K562 treated with DMSO at 1 percent for 48 hours (cell line): ENCODE measurements around the gene TPTE2. TPM values are rescaled to one million over a fixed set of nuclear protein-coding genes. Genes with fewer than 3 reads are reported as not detected.

Experiments
- total RNA-seq: library from RNA; unstranded; fragments of 300-600 nt; gene quantifications from 2 replicates; pipeline ENCODE4 v1.2.3, GENCODE V29; 2022; ENCODE audit warnings: low replicate concordance; ENCODE audit errors: extremely low read depth

The TPTE2 gene
- not detected in 2 replicates for total RNA-seq

DNA sequence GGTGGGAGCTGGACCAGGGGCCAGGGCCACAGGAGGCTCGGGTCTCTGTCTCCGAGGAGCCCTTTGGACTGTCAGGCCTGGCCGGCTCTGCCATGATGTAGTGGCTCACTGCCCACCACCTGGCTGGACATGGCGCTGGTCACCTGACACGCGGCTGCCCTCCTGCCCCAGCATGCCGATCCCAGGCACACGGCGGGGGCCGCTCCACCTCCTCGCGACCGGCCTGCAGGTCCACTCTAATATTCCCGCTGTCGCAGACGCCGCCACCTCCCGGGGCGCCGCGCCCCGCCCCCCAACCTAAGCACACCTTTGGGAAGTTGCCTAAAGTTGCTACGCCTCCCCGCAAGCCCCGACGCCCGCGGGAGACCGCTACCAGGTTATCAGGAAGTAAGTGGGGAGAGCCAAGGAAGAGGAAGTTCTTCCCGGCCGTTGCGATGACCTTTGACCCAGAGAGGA lies at the start of gene TPTE2:
Gene TPTE2 (minus strand): TSS at position 406 of the 456 bp plus-strand sequence. CDS start 58,298 bp downstream, outside the sequence.

Other genes starting within 250 kb of the TPTE2 start
- gene MPHOSPH8, start 72.1 kb upstream of the TPTE2 start, total RNA-seq, result not detected in 2 replicates
- gene PSPC1, start 221.4 kb upstream of the TPTE2 start, total RNA-seq, result not detected in 2 replicates